CD4-positive, alpha-beta T cell treated with Interleukin-4 for 1 hour (primary cell): Measurements from ENCODE around the gene ANKRD40.
"Not testable (repeated sequence)": the region's sequence is repeated elsewhere in the genome, so short reads cannot be mapped to it uniquely, and the experiment has no call there.

Experiments used
- DNase-seq, 2 donors: peaks; one replicate each; pipeline ENCODE4 v3.0.0-alpha.2; 2020 to 2022

Gene ANKRD40

GRCh38 chr17:50685691-50686493 is 21.8 kb downstream of the ANKRD40 start:
- DNase-seq, result no peak

- no peak for DNase-seq
These were observed 22.4 kb downstream of the ANKRD40 start for GRCh38 chr17:50685334-50685665.

GRCh38 chr17:50684612-50685333 is 22.9 kb downstream of the ANKRD40 start:
- no peak for DNase-seq

GRCh38 chr17:50684288-50684611 is 23.5 kb downstream of the ANKRD40 start:
- no peak for DNase-seq

- DNase-seq, result no peak
These were observed 24.1 kb downstream of the ANKRD40 start for GRCh38 chr17:50683434-50684287.

GRCh38 chr17:50682938-50683337 is 24.8 kb downstream of the ANKRD40 start:
- no peak for DNase-seq

- no peak for DNase-seq
These were observed 25.3 kb downstream of the ANKRD40 start for GRCh38 chr17:50682441-50682840.

GRCh38 chr17:50681263-50682200 is 26.2 kb downstream of the ANKRD40 start:
- peak in 1 of 2 donors; percentile 22 for DNase-seq

- DNase-seq, result not testable (repeated sequence)
These were observed 27.0 kb downstream of the ANKRD40 start for GRCh38 chr17:50680543-50681262.

- DNase-seq, result no peak
These were observed 27.6 kb downstream of the ANKRD40 start for GRCh38 chr17:50680126-50680525.

GRCh38 chr17:50679008-50679544 is 28.6 kb downstream of the ANKRD40 start:
- DNase-seq, result no peak

- DNase-seq, result no peak
These were observed 29.8 kb downstream of the ANKRD40 start for GRCh38 chr17:50677851-50678375.

- DNase-seq, result no peak
These were observed 31.4 kb downstream of the ANKRD40 start for GRCh38 chr17:50676065-50676975.

- DNase-seq, result no peak
These were observed 32.1 kb downstream of the ANKRD40 start for GRCh38 chr17:50675627-50676026.

GRCh38 chr17:50675190-50675589 is 32.5 kb downstream of the ANKRD40 start:
- no peak for DNase-seq

GRCh38 chr17:50672831-50673551 is 34.7 kb downstream of the ANKRD40 start:
- DNase-seq, result no peak

GRCh38 chr17:50672071-50672470 is 35.6 kb downstream of the ANKRD40 start:
- DNase-seq, result no peak

- DNase-seq, result no peak
These were observed 38.7 kb downstream of the ANKRD40 start for GRCh38 chr17:50668838-50669581.
